ENCODE results near the gene RPUSD1. TPM values are rescaled to one million over a fixed set of nuclear protein-coding genes. Genes with fewer than 3 reads are reported as not detected.
"Not testable (repeated sequence)": the region's sequence is repeated elsewhere in the genome, so short reads cannot be mapped to it uniquely, and the experiment has no call there.

The RPUSD1 gene
- polyA plus RNA-seq, 1 donor: 13.5 TPM

GRCh38 chr16:764184-764750, 23.9 kb downstream of the RPUSD1 start:
- DNase-seq: no peak

DNA sequence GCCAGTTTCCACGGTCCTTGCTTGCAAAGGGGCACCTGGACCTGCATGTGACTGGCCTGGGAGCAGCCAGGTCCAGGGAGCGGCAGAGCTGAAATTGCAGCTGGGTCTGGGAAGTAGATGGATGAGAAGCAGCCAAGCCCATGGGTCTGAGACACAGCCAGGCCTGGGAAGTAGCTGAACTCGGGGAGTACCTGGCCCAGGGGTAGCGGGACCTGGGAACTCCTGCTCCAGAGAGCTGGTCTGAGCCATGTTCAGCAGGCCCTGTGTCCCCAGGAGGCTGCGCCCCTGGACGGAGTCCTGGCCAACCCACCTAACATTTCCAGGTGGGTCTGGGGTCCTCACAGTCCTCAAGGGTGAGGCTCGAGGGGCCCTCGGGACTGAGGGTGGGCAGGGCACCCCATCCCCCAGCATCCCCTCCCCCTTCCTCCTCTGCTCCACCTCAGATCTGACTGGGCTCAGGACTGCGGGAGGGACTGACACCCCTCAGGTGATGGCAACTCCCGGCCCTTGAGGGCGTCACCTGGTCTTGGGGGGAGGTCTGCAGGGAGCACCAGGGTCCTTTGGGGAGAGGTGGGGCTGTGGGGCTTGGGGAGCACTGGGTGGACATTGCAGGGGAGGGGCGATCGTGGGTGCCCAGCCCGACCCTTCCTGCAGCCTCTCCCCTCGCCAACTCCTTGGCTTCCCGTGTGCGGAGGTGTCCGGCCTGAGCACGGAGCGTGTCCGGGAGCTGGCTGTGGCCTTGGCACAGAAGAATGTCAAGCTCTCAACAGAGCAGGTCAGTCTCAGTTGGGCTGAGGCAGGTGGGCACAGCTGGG, 24.6 kb downstream of the RPUSD1 start:
- no peak for DNase-seq

- no peak for DNase-seq
These were observed 25.4 kb downstream of the RPUSD1 start for GRCh38 chr16:762595-763268.

- DNase-seq: no peak
These were observed 26.3 kb downstream of the RPUSD1 start for GRCh38 chr16:761625-762513.

- DNase-seq: no peak
These were observed 27.4 kb downstream of the RPUSD1 start, which contains the start of gene MSLN for GRCh38 chr16:760545-761343. Gene MSLN (plus strand): TSS chr16:760734. CDS start chr16:762681, 1,947 bp downstream.

- DNase-seq: no peak
These were observed 28.1 kb downstream of the RPUSD1 start for GRCh38 chr16:760065-760464.

- DNase-seq: no peak
These were observed 28.9 kb downstream of the RPUSD1 start for GRCh38 chr16:759110-759910.

- no peak for DNase-seq
These were observed 31.8 kb downstream of the RPUSD1 start for GRCh38 chr16:756428-756827.

DNA sequence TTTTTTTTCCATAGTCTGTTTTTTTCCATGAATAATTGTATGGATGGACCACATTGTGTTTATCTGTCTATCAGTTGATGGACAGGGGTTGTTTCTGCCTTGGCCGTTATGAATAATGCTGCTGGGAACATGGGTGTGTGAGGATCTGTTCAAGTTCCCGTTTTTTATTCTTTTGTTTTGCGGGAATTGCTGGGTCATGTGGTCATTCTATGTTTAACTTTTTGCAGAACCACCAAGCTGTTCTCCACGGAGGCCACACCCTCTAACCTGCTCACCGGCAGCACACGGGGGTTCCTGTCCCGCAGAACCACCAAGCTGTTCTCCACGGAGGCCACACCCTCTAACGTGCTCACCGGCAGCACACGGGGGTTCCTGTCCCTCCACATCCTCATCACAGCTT, 33.5 kb downstream of the RPUSD1 start:
- DNase-seq: no peak

DNA sequence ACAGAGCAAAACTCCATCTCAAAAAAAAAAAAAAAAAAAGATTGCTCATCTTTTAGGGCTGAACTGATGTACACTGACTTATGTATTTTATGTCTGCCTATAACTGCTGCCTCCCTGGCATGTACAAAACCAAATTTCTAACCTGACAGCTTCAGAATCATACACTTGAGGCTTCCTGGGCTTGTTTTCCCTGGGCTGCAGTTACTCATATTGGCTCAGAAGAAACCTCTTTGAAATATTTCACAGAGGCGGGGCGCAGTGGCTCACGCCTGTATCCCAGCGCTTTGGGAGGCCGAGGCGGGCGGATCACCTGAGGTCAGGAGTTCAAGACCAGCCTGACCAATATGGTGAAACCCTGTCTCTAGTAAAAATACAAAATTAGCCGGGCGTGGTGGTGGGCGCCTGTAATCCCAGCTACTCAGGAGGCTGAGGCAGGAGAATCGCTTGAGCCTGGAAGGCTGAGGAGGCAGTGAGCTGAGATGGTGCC, 34.0 kb downstream of the RPUSD1 start:
- DNase-seq: not testable (repeated sequence)

DNA sequence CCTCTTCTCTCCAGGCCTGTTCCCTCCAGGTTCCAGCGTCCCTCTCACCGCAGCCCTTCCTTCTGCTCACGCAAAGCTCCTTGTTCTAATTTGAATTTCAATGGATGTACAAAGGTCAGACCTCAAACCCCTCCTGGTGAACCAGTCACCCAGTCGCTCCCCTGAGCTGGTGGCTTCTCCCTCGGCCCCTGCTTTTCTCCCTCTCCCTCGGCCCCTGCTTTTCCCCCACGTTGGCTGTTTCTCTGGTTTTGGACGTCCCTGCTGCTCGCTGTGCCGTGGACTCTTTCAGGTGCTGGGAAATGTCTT, 36.2 kb downstream of the RPUSD1 start:
- DNase-seq: no peak

DNA sequence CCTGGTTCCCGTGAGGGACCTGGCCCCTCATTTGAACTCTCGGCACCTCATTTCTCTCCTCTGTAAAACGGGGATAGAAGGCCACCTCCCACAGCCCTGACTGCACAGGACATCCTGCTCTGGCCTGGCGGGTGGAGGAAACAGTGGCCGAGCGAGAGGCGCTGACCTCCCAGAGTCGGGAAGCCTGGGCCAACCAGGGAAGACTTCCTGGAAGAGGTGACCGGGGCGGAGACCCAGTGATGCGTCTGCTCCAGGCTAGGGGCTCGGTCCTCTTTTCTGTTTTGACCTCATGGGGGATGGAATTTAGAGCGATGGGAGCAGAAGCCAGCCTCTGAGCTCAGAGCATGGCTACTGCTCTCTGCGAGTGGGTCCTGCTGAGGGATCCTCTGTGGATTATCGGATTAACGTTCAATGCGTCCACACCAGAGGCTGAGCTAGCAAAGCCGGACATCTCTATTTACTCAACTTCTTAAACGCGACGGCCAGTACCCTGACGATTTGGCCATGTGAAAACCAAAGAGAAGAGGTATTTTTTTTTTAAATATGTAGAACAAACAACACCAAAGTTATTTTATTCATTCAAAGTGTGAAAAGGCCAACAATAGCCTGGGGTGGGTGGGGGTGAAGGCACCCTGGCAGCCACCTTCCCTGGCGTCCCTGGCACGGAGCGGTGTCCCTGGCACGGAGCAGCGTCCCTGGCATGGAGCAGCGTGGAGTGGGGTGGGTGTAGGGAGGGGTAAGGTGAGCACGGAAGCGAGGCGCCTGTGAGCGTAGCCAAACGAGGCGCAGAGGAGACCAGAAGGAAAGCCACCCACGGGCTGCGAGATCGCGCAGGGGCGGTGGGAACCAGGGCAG, 36.8 kb downstream of the RPUSD1 start:
- DNase-seq: no peak

DNA sequence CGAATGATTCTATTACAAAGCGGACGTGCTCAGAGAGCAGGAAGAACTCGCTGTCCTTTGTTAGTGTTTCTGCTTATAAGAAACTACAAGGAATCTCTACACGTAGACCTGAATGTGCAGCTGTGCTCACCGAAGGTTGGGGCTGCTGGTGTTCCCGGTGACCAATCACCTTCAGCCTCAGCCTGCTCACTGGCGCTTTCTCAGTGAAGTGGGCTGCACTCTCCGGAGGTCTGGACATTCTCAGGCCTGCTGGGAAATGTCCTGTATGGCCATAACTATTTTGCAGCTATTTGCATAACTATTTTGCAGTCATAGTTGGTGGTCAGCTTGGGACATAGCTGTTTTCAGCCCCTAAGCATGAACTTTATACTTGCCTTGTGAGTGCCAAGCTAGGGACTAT, 37.7 kb downstream of the RPUSD1 start:
- DNase-seq: no peak

DNA sequence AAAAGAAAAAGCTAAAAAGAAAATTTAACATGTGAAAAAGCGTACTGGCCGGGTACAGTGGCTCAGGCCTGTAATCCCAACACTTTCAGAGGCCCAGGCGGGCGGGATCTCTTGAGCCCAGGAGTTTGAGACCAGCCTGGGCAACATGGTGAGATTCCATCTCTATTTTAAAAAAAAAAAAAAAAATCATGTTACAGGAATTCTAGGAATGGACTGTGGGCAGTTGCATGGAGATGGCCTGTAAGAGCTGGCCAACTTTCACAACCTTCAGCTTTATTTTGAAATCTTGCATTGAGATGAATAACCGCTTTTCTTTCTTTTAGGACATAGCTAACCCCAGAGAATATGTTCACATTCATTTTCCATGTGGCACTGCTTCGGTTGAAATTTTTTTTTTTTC, 39.2 kb downstream of the RPUSD1 start:
- DNase-seq: no peak

DNA sequence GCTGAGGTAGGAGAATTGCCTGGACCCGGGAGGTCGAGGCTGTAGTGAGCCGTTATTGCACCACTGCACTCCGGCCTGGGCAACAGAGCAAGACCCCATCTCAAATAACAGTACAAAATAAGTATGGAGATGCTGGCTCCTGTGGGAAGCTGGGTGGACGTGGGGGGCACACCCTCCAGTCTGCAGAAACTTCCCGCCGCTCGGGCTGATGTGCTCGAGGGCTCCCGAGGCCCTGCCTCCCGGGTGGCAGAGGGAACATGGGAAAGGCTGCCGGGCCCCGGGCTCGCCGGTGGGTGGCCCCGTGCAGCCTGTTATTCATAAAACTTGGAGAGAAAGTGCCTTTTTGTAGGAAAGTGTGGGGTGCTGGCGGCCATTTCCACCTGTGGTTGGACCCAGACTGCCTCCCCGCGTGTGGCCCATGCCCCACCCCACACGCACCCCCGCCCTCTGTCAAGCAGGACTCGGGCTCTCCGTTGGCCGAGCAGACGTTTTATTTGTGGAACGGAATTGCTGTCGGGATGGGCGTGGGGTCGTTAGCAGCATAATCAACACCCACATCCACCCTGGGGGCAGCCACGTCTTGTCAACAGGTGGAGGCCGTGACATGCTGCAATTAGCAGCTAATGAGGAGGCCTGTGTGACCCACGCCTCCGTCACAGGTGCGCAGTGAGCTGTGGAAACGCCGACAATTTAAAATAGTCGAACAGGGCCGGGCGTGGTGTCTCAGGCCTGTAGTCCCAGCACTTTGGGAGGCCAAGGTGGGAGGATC, 40.0 kb downstream of the RPUSD1 start:
- no peak for DNase-seq

- no peak for DNase-seq
These were observed 41.5 kb downstream of the RPUSD1 start for GRCh38 chr16:746637-747036.

GRCh38 chr16:745739-746138, 42.4 kb downstream of the RPUSD1 start:
- no peak for DNase-seq

DNA sequence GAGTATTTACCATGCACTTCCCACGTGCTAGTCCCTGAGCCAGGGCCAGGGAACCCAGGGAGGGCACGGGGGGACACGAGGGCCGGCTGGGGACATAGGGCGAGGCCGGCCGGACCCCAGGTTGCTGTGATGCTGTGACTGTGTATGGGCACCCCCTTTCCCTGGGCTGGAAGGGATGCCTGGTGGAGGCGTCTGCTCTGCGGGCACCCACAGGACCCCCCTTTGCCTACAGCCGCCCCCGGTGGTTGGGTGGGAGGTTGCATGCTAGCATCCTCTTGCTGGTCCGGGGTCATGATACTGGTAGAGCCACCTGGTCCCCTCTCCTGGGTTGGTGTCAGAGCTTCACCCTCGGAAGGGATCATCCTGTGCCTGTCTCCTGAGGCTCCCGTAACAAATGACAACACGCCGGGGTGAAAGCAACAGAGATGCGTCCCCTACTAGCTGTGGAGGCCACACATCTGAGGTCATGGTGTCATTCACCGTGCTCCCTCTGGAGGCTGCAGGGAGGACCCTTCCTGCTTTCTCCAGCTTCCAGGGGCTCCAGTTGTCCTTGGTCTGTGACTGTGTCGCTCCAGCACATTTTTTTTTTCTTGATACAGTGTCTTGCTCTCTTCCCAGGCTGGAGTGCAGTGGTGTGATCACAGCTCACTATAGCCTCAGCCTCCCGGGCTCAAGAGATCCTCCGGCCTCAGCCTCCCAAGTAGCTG, 44.2 kb downstream of the RPUSD1 start:
- DNase-seq: no peak

All from hindlimb muscle (tissue), 1 donor.